Spleen (tissue), 11 donors: ENCODE measurements around the gene PDE4D. TPM values are rescaled to one million over a fixed set of nuclear protein-coding genes. Genes with fewer than 3 reads are reported as not detected.

Experiments used
- DNase-seq: peaks from one replicate; pipeline ENCODE4 v3.0.0-alpha.2; 2020
- H3K27ac ChIP-seq, 8 donors: fragments of 200-600 bp; sonication (generic) in 7 of 8; 1 replicate in 4 of 8; 2 replicates in 4 of 8; pipeline versions ENCODE4 v1.5.0 to v1.8.0; 2016 to 2021; ENCODE audit warnings: inconsistent platforms in 4 of 8, mild to moderate bottlenecking in 4 of 8, moderate library complexity in 1 of 8
- H3K27me3 ChIP-seq, 7 donors: fragments of 200-600 bp; sonication (generic) in 6 of 7; replicated peaks in 1 of 7; 1 replicate in 4 of 7; 2 replicates in 3 of 7; pipeline versions ENCODE4 v1.5.0 to v1.8.0; 2016 to 2021; ENCODE audit warnings: inconsistent platforms in 3 of 7, mild to moderate bottlenecking in 1 of 7
- H3K36me3 ChIP-seq, 6 donors: fragments of 200-600 bp; sonication (generic) in 5 of 6; 1 replicate in 4 of 6; 2 replicates in 2 of 6; pipeline versions ENCODE4 v1.5.0 to v1.8.0; 2016 to 2021; ENCODE audit warnings: inconsistent platforms in 2 of 6
- H3K4me1 ChIP-seq, 6 donors: fragments of 200-600 bp; sonication (generic) in 5 of 6; 1 replicate in 3 of 6; 2 replicates in 3 of 6; pipeline versions ENCODE4 v1.5.0 to v1.8.0; 2016 to 2021; ENCODE audit warnings: inconsistent platforms in 3 of 6
- H3K4me3 ChIP-seq, 8 donors: fragments of 200-600 bp; sonication (generic) in 7 of 8; 1 replicate in 4 of 8; 2 replicates in 4 of 8; pipeline versions ENCODE4 v1.5.0 to v1.8.0; 2016 to 2021; ENCODE audit warnings: inconsistent platforms in 4 of 8, mild to moderate bottlenecking in 4 of 8, moderate library complexity in 2 of 8
- H3K9me3 ChIP-seq, 8 donors: fragments of 200-600 bp; sonication (generic) in 7 of 8; 1 replicate in 4 of 8; 2 replicates in 4 of 8; pipeline versions ENCODE4 v1.5.0 to v1.8.0; 2016 to 2021; ENCODE audit warnings: inconsistent platforms in 4 of 8
- POLR2A ChIP-seq, 3 donors: fragments of 450-650 bp; IDR thresholded peaks; one replicate each; pipeline ENCODE4 v1.5.1; 2017; ENCODE audit warnings: antibody characterized with exemption in 3 of 3, mild to moderate bottlenecking in 1 of 3
- POLR2AphosphoS5 ChIP-seq, 3 donors: sonication (generic); formaldehyde crosslinking; IDR thresholded peaks; one replicate each; pipeline ENCODE4 v1.5.1; 2017; ENCODE audit warnings: antibody characterized with exemption in 3 of 3
- WGBS, 5 donors: extraction: QIAGEN DNeasy Blood & Tissue Kit in 3 of 5; methylation state at CpG; one replicate each; pipeline versions ENCODE4 v1.1.5 to v1.1.7; 2013 to 2018; 5-methylcytosine and 5-hydroxymethylcytosine counted together
- intact Hi-C: fragments of 100-400 bp; cut with DNase I; formaldehyde crosslinking; loops from one replicate; pipeline ENCODE4 v1.15.0; 2023; ENCODE audit warnings: low total_unique reads
- polyA plus RNA-seq, 3 donors: library from polyadenylated mRNA; stranded (reverse); fragments of 200-250 nt; gene quantifications; one replicate each; pipeline ENCODE4 v1.2.1, GENCODE V29; 2013
- total RNA-seq, 7 donors: library from RNA; depleted of rRNA in 3 of 7; stranded (reverse); fragments of >200 nt in 3 of 7; fragmentation: NEBNext Ultra II Directional in 4 of 7; extraction: Animal tissue kit (Norgen Biotek cat#: 25700) in 4 of 7; gene quantifications; one replicate each; pipeline versions ENCODE4 v1.1.0 to v1.2.1, GENCODE V29; 2016 to 2021
- TF ChIP-seq, protein P1 (sequence below), 11 experiments: fragments of 200-600 bp in 7 of 11; fragments of 450-650 bp in 4 of 11; sonication (generic) in 4 of 11; IDR thresholded peaks in 8 of 11; conservative IDR thresholded peaks in 3 of 11; 1 replicate in 7 of 11; 2 replicates in 4 of 11; pipeline versions ENCODE4 v1.4.0 to v1.8.0; 2016 to 2021; ENCODE audit warnings: antibody characterized with exemption in 11 of 11, inconsistent platforms in 4 of 11, mild to moderate bottlenecking in 1 of 11
- donor health status: healthy with polysubstance abuse.
- donor health status: DM: no; HTN: no; CAD: no; lungs with moderate emphysema.
- donor health status: DM: no; HTN: no; CAD: no.
- donor health status: Bipolar disorder and iron deficiency.
- donor health status: healthy.
- donor health status: DM: no; HTN: no; CAD: no.
- donor health status: DM: yes; HTN: yes; CAD: no.

The PDE4D gene
- total and polyA plus RNA-seq, 10 donors = 0.88 to 51.8 (median 18.2) TPM

DNA sequence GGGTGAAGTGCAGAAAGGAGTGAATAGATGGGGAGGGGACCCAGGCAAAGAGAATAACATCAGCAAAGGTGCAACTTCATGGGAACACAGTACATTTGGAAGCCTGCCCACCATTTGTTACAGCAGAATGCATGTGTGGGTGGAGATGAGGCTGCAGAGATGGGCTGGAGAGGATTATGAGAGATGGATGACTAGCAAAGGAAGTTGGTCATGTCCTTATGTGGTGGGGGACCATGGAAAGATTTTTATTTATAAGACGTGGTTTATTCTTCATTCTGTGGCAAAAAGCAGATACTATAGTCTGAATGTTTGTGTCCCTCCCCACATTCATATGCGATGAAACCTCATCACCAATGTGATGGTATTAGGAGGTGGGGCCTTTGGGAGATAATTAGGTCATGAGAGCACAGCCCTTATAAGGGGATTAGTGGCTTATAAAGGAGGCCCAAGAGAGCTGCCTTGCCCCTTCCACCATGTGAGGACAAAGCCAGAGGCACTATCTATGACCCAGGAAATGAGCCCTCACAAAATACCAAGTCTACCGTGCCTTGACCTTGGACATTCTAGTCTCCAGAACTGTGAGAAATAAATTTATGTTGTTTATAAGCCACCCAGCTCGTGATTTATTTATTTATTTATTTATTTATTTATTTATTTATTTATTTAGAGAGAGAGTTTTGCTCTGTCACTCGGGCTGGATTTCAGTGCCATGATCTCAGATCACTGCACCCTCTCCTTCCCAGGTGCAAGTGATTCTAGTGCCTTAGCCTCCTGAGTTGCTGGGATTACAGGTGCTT lies 827.0 kb downstream of the PDE4D start:
- Histone ChIP-seq H3K27me3 (no peaks in the 10 kb centered on the region), H3K4me3 (no peak overlapping the region), H3K4me1 (peaks cover 0 to 8% (median 0%) of the 10 kb centered on the region in 6 donors), H3K36me3 (no peaks in the 10 kb centered on the region), H3K27ac (no peak overlapping the region), H3K9me3 (no peaks in the 10 kb centered on the region)
- WGBS, 5 donors = 71 to 87% (median 84%) methylated on average over 5 of the region's 5 CpGs
- TF ChIP-seq POLR2A (IDR thresholded peaks at IDR 0.05) (no peak), POLR2AphosphoS5 (IDR thresholded peaks at IDR 0.05) (no peak)
- TF ChIP-seq, protein P1, sequence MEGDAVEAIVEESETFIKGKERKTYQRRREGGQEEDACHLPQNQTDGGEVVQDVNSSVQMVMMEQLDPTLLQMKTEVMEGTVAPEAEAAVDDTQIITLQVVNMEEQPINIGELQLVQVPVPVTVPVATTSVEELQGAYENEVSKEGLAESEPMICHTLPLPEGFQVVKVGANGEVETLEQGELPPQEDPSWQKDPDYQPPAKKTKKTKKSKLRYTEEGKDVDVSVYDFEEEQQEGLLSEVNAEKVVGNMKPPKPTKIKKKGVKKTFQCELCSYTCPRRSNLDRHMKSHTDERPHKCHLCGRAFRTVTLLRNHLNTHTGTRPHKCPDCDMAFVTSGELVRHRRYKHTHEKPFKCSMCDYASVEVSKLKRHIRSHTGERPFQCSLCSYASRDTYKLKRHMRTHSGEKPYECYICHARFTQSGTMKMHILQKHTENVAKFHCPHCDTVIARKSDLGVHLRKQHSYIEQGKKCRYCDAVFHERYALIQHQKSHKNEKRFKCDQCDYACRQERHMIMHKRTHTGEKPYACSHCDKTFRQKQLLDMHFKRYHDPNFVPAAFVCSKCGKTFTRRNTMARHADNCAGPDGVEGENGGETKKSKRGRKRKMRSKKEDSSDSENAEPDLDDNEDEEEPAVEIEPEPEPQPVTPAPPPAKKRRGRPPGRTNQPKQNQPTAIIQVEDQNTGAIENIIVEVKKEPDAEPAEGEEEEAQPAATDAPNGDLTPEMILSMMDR (IDR thresholded peaks at IDR 0.05 in 8 of 11, conservative IDR thresholded peaks at IDR 0.05 in 3 of 11) = no peak
- no peak for DNase-seq
- intact Hi-C loops = no loop called here

DNA sequence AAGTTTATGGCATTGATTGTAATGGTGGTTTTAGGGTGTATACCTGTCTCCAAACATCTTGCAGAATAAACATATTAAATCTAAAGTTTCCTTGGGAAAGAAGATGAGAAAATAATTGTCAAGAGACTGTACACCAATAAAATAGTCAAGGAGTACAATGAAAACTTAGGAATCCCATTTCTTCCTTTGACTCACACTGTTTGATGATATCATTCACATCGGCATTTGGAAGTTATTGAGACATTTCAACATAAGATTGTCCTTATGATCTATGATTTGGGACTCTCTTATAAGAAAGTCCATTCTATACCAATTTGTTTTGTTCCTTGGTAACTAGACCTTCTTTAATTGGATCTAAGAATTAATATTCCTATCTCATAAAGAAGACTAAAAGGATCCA lies 828.0 kb downstream of the PDE4D start:
- no peak for DNase-seq
- no peaks in the 10 kb centered on the region for H3K36me3 ChIP-seq
- H3K4me3 ChIP-seq = no peak overlapping the region
- WGBS, 5 donors = 87 to 100% (median 94%) methylated on average over 1 of the region's 1 CpG
- no peak overlapping the region for H3K27ac ChIP-seq
- no peaks in the 10 kb centered on the region for H3K9me3 ChIP-seq
- intact Hi-C loops = no loop called here
- peaks cover 0 to 8% (median 0%) of the 10 kb centered on the region in 6 donors for H3K4me1 ChIP-seq
- TF ChIP-seq, protein P1 (IDR thresholded peaks at IDR 0.05 in 8 of 11, conservative IDR thresholded peaks at IDR 0.05 in 3 of 11) = no peak
- no peaks in the 10 kb centered on the region for H3K27me3 ChIP-seq

DNA sequence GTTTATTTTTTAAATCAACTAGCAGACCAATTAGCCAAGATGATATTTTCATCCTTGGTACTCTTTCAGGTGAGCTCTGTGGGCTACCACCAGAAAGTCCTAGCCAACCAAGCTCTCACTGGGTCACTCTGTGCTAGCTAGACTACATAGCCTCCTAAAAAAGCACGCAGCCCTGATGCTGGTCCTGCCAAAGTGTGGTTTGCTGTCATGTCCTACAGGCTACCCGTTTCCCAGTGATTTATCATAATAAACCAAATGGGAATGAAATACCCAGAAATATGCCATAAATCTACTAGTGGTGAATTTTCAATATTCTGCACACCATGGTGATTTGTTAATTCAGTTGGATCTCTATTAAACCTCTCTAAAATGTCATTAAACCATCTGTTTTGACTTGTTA lies 829.2 kb downstream of the PDE4D start:
- intact Hi-C loops = no loop called here

More for the DNA sequence above, 829.2 kb downstream of the PDE4D start:
- TF ChIP-seq POLR2AphosphoS5 (IDR thresholded peaks at IDR 0.05) (no peak), POLR2A (IDR thresholded peaks at IDR 0.05) (no peak)
- TF ChIP-seq, protein P1 (IDR thresholded peaks at IDR 0.05 in 8 of 11, conservative IDR thresholded peaks at IDR 0.05 in 3 of 11) = no peak
- peak overlapping the region in 4 of 8 donors; percentile 6 to 54 (median 38) for H3K27ac ChIP-seq
- no peak overlapping the region for H3K4me3 ChIP-seq
- peaks cover 0 to 8% (median 0%) of the 10 kb centered on the region in 6 donors for H3K4me1 ChIP-seq
- no peaks in the 10 kb centered on the region for H3K9me3 ChIP-seq
- 34 to 81% (median 70%) methylated on average over 2 of the region's 2 CpGs for WGBS, 5 donors
- no peak for DNase-seq
- no peaks in the 10 kb centered on the region for H3K36me3 ChIP-seq
- no peaks in the 10 kb centered on the region for H3K27me3 ChIP-seq
